ENCODE data around the gene UGT2B7. TPM values are rescaled to one million over a fixed set of nuclear protein-coding genes. Genes with fewer than 3 reads are reported as not detected.

The UGT2B7 gene
- total RNA-seq, 1 experiment from 2014 or later, result not detected

DNA sequence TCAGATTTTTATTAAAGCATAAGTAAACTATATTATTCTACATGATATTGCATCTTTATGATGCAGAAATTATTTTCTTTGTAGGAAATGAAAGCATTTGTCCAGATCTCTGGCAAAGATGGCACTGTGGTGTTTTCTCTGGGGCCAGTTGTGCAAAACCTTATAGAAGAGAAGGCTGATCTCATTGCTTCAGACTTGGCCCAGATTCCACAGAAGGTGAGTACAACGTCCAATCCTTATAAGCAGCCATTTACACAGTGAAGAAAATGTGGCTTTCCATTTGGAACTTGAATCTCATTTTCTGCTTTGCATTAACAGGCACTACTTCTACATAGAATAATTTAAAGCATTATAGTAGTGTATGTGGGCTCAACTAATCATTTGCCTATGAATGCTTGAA, 6.9 kb upstream of the UGT2B7 start:
- H3K27me3 ChIP-seq (ENCODE audit: control insufficient read depth, insufficient read depth, low read length), result no peaks in the 10 kb centered on the region
- no peak overlapping the region for H3K27ac ChIP-seq (ENCODE audit: low read length)
- no peak for DNase-seq (ENCODE audit: low read depth, low spot score)
- no peak for ATAC-seq
- no peaks in the 10 kb centered on the region for H3K4me1 ChIP-seq (ENCODE audit: control insufficient read depth, insufficient read depth, low read length)
- TF ChIP-seq SIN3A (IDR thresholded peaks at IDR 0.05; ENCODE audit: borderline replicate concordance, insufficient read depth, low read depth, low read length) (no peak), REST (IDR thresholded peaks at IDR 0.05; ENCODE audit: insufficient read depth in 1 of 2, low read depth in 2 of 2, low read length in 1 of 2) (no peak), TCF7L2 (IDR thresholded peaks at IDR 0.05; ENCODE audit: low read depth, low read length) (no peak), CTCF (IDR thresholded peaks at IDR 0.05) (no peak), POLR2AphosphoS5 (IDR thresholded peaks at IDR 0.05; ENCODE audit: low read depth, low read length) (no peak)
- no TSS peak for BruUV-seq (replicated peaks)
- CTCF ChIA-PET, result no interaction called here
- no peaks in the 10 kb centered on the region for H3K9me3 ChIP-seq (ENCODE audit: control insufficient read depth, insufficient read depth, low read depth, low read length)
- in situ Hi-C loops (cut with HindIII; ENCODE audit: low pct_unique_long_range_greater_than_20kb, low sequenced_read_pairs) (no loop called here), intact Hi-C loops (cut with micrococcal nuclease; ENCODE audit: unreplicated experiment) (no loop called here)
- no peaks in the 10 kb centered on the region; the same call in 1 of the 2 replicates for H3K36me3 ChIP-seq (ENCODE audit: control insufficient read depth, insufficient read depth, low read length)
- H3K4me3 ChIP-seq (ENCODE audit: low read depth in 2 of 2, low read length in 2 of 2), result no peak overlapping the region
- POLR2A ChIA-PET, result no interaction called here

GRCh38 chr4:69092190-69092589, 4.1 kb upstream of the UGT2B7 start:
- ATAC-seq, result no peak

More at GRCh38 chr4:69092190-69092589, 4.1 kb upstream of the UGT2B7 start:
- ChIA-PET CTCF (no interaction called here), POLR2A (no interaction called here)
- no peaks in the 10 kb centered on the region for H3K4me1 ChIP-seq (ENCODE audit: control insufficient read depth, insufficient read depth, low read length)
- no peaks in the 10 kb centered on the region for H3K9me3 ChIP-seq (ENCODE audit: control insufficient read depth, insufficient read depth, low read depth, low read length)
- intact Hi-C loops (cut with micrococcal nuclease; ENCODE audit: unreplicated experiment), result no loop called here
- H3K4me3 ChIP-seq (ENCODE audit: low read depth in 2 of 2, low read length in 2 of 2), result no peak overlapping the region
- H3K27ac ChIP-seq (ENCODE audit: low read length), result no peak overlapping the region
- BruUV-seq (replicated peaks), result no TSS peak
- no peaks in the 10 kb centered on the region for H3K27me3 ChIP-seq (ENCODE audit: control insufficient read depth, insufficient read depth, low read length)
- TF ChIP-seq SIN3A (IDR thresholded peaks at IDR 0.05; ENCODE audit: borderline replicate concordance, insufficient read depth, low read depth, low read length) (no peak), REST (IDR thresholded peaks at IDR 0.05; ENCODE audit: insufficient read depth in 1 of 2, low read depth in 2 of 2, low read length in 1 of 2) (no peak), CTCF (IDR thresholded peaks at IDR 0.05) (no peak), POLR2AphosphoS5 (IDR thresholded peaks at IDR 0.05; ENCODE audit: low read depth, low read length) (no peak), TCF7L2 (IDR thresholded peaks at IDR 0.05; ENCODE audit: low read depth, low read length) (no peak)
- H3K36me3 ChIP-seq (ENCODE audit: control insufficient read depth, insufficient read depth, low read length), result no peaks in the 10 kb centered on the region; the same call in 1 of the 2 replicates
- in situ Hi-C loops (cut with HindIII; ENCODE audit: low pct_unique_long_range_greater_than_20kb, low sequenced_read_pairs), result no loop called here
- DNase-seq (ENCODE audit: low read depth, low spot score), result no peak
